Measurements from ENCODE around the gene LRSAM1.

- TF ChIP-seq CTCF (IDR thresholded peaks at IDR 0.05) (no peak), POLR2AphosphoS5 (IDR thresholded peaks at IDR 0.05) (no peak)
Measured at GRCh38 chr9:127430415-127430814, 20.9 kb upstream of the LRSAM1 start.

All from upper lobe of left lung (tissue), 4 donors.